MM.1S (cell line): ENCODE results near the gene MYO9A.

ENCODE experiments used
- DNase-seq: peaks from one replicate; pipeline ENCODE4 v3.0.0-alpha.2; 2015
- H2AFZ ChIP-seq: fragments of 300-600 bp; sonication (generic); 2 replicates; pipeline ENCODE4 v1.6.0; 2016; ENCODE audit warnings: antibody characterized with exemption, low read length
- H3F3A ChIP-seq: fragments of 300-600 bp; sonication (generic); 2 replicates; pipeline ENCODE4 v1.6.1; 2016; ENCODE audit warnings: mild to moderate bottlenecking, antibody characterized with exemption, low read length, moderate library complexity, mixed read lengths; ENCODE audit not compliant: insufficient read depth
- H3K27ac ChIP-seq: fragments of 300-600 bp; sonication (generic); 2 replicates; pipeline ENCODE4 v1.5.1; 2016; ENCODE audit warnings: mild to moderate bottlenecking, low read length
- H3K27me3 ChIP-seq: fragments of 300-600 bp; sonication (generic); replicated peaks from 2 replicates; pipeline ENCODE4 v1.6.0; 2016; ENCODE audit warnings: low read length; ENCODE audit not compliant: insufficient read depth
- H3K36me3 ChIP-seq: fragments of 300-600 bp; sonication (generic); replicated peaks from 2 replicates; pipeline ENCODE4 v1.6.1; 2016; ENCODE audit warnings: mild to moderate bottlenecking, low read length, mixed read lengths; ENCODE audit not compliant: insufficient read depth
- H3K4me1 ChIP-seq: fragments of 300-600 bp; sonication (generic); 2 replicates; pipeline ENCODE4 v1.6.1; 2016; ENCODE audit warnings: low read length, mixed read lengths
- H3K4me2 ChIP-seq: fragments of 300-600 bp; sonication (generic); 2 replicates; pipeline ENCODE4 v1.6.0; 2016; ENCODE audit warnings: low read depth, low read length
- H3K4me3 ChIP-seq: fragments of 300-600 bp; sonication (generic); 2 replicates; pipeline ENCODE4 v1.5.1; 2016; ENCODE audit warnings: low read length, mixed read lengths
- H3K79me2 ChIP-seq: fragments of 300-600 bp; sonication (generic); 2 replicates; pipeline ENCODE4 v1.6.1; 2016; ENCODE audit warnings: mixed run types, low read length, mixed read lengths
- H3K9ac ChIP-seq: fragments of 300-600 bp; sonication (generic); 2 replicates; pipeline ENCODE4 v1.6.1; 2016; ENCODE audit warnings: low read length, mixed read lengths
- H3K9me2 ChIP-seq: fragments of 300-600 bp; sonication (generic); replicated peaks from 2 replicates; pipeline ENCODE4 v1.6.1; 2016; ENCODE audit warnings: mild to moderate bottlenecking, low read length, mixed read lengths; ENCODE audit not compliant: insufficient read depth
- H3K9me3 ChIP-seq: fragments of 300-600 bp; sonication (generic); replicated peaks from 2 replicates; pipeline ENCODE4 v1.6.1; 2016; ENCODE audit warnings: mild to moderate bottlenecking, low read length, mixed read lengths; ENCODE audit not compliant: insufficient read depth
- H4K20me1 ChIP-seq: fragments of 300-600 bp; sonication (generic); 2 replicates; pipeline ENCODE4 v1.6.1; 2016; ENCODE audit warnings: mild to moderate bottlenecking, low read length, moderate library complexity, mixed read lengths; ENCODE audit not compliant: insufficient read depth
- EZH2 ChIP-seq: fragments of 300-600 bp; sonication (generic); optimal IDR thresholded peaks from 2 replicates; pipeline ENCODE3; 2017; ENCODE audit warnings: low read depth, mild to moderate bottlenecking, antibody characterized with exemption, low read length, mixed read lengths
- EZH2phosphoT487 ChIP-seq: fragments of 300-600 bp; sonication (generic); IDR thresholded peaks from 2 replicates; pipeline ENCODE4 v1.6.1; 2018; ENCODE audit warnings: antibody characterized with exemption, low read length
- TF ChIP-seq, protein P1 (sequence below): fragments of 300-600 bp; sonication (generic); IDR thresholded peaks from 2 replicates; pipeline ENCODE4 v1.5.1; 2016; ENCODE audit warnings: antibody characterized with exemption, low read length, mixed read lengths

Gene MYO9A

GRCh38 chr15:71853543-71853942 lies 264.4 kb downstream of the MYO9A start:
- H3K27me3 ChIP-seq: no peaks in the 10 kb centered on the region
- H3K4me2 ChIP-seq: no peak overlapping the region
- no peaks in the 10 kb centered on the region for H3F3A ChIP-seq
- no peak overlapping the region for H3K27ac ChIP-seq
- no peak overlapping the region for H3K4me3 ChIP-seq
- TF ChIP-seq EZH2: no peak
- H3K9me3 ChIP-seq: no peaks in the 10 kb centered on the region
- no peak overlapping the region for H2AFZ ChIP-seq
- no peaks in the 10 kb centered on the region for H4K20me1 ChIP-seq
- no peaks in the 10 kb centered on the region for H3K36me3 ChIP-seq
- H3K9me2 ChIP-seq: no peaks in the 10 kb centered on the region
- H3K79me2 ChIP-seq: no peaks in the 10 kb centered on the region
- H3K9ac ChIP-seq: no peak overlapping the region
- H3K4me1 ChIP-seq: no peaks in the 10 kb centered on the region
- no peak for DNase-seq

GRCh38 chr15:71844916-71845315 lies 273.0 kb downstream of the MYO9A start:
- Histone ChIP-seq H3K9ac (no peak overlapping the region), H3K4me1 (no peaks in the 10 kb centered on the region), H2AFZ (no peak overlapping the region), H3K27me3 (no peaks in the 10 kb centered on the region), H3K9me3 (no peaks in the 10 kb centered on the region), H3K4me2 (no peak overlapping the region), H3K9me2 (no peaks in the 10 kb centered on the region), H3K4me3 (no peak overlapping the region), H3K27ac (no peak overlapping the region), H3F3A (no peaks in the 10 kb centered on the region), H3K79me2 (no peaks in the 10 kb centered on the region), H4K20me1 (no peaks in the 10 kb centered on the region), H3K36me3 (no peaks in the 10 kb centered on the region)
- DNase-seq: no peak
- no peak for TF ChIP-seq EZH2
- TF ChIP-seq, protein P1, sequence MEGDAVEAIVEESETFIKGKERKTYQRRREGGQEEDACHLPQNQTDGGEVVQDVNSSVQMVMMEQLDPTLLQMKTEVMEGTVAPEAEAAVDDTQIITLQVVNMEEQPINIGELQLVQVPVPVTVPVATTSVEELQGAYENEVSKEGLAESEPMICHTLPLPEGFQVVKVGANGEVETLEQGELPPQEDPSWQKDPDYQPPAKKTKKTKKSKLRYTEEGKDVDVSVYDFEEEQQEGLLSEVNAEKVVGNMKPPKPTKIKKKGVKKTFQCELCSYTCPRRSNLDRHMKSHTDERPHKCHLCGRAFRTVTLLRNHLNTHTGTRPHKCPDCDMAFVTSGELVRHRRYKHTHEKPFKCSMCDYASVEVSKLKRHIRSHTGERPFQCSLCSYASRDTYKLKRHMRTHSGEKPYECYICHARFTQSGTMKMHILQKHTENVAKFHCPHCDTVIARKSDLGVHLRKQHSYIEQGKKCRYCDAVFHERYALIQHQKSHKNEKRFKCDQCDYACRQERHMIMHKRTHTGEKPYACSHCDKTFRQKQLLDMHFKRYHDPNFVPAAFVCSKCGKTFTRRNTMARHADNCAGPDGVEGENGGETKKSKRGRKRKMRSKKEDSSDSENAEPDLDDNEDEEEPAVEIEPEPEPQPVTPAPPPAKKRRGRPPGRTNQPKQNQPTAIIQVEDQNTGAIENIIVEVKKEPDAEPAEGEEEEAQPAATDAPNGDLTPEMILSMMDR: no peak
- no peak for TF ChIP-seq EZH2phosphoT487

DNA sequence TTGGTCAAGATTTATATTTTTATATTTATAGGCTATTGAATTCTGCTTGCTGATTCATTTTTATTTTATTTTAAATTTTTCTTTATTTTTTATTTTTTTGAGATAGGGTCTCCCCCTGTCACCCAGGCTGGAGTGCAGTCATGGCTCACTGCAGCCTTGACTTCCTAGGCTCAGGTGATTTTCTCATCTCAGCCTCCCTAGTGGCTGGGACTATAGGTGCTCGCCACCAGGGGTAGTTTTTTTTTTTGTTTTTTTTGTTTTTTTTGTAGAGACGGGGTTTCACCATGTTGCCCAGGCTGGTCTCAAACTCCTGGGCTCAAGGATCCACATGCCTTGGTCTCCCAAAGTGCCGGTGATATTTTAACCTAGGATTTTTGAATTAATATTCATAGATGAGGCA lies 276.4 kb downstream of the MYO9A start:
- TF ChIP-seq, protein P1: no peak
- no peak for TF ChIP-seq EZH2
- TF ChIP-seq EZH2phosphoT487: no peak
- Histone ChIP-seq H3K9me2 (no peaks in the 10 kb centered on the region), H3K4me1 (no peaks in the 10 kb centered on the region), H4K20me1 (no peaks in the 10 kb centered on the region), H3K9me3 (no peaks in the 10 kb centered on the region), H3K36me3 (no peaks in the 10 kb centered on the region), H3K79me2 (no peaks in the 10 kb centered on the region), H3K4me2 (no peak overlapping the region), H3K27me3 (no peaks in the 10 kb centered on the region), H3K4me3 (no peak overlapping the region), H3K27ac (no peak overlapping the region), H2AFZ (no peak overlapping the region), H3K9ac (no peak overlapping the region), H3F3A (no peaks in the 10 kb centered on the region)
- DNase-seq: no peak

- Histone ChIP-seq H3K79me2 (no peaks in the 10 kb centered on the region), H3K4me2 (no peak overlapping the region), H2AFZ (no peak overlapping the region), H3K9me3 (no peaks in the 10 kb centered on the region), H3K4me3 (no peak overlapping the region), H3K27me3 (no peaks in the 10 kb centered on the region), H3K4me1 (no peaks in the 10 kb centered on the region), H3K9ac (no peak overlapping the region), H3F3A (no peaks in the 10 kb centered on the region), H3K27ac (no peak overlapping the region), H4K20me1 (no peaks in the 10 kb centered on the region), H3K36me3 (no peaks in the 10 kb centered on the region), H3K9me2 (no peaks in the 10 kb centered on the region)
- no peak for TF ChIP-seq EZH2phosphoT487
- no peak for TF ChIP-seq EZH2
- TF ChIP-seq, protein P1: no peak
- DNase-seq: no peak
Measured at GRCh38 chr15:71830981-71831380, 287.0 kb downstream of the MYO9A start.
